Liver (tissue), 3 donors: ENCODE data around the gene GABBR2.

ENCODE experiments used
- CTCF ChIP-seq: fragments of 150-350 bp; IDR thresholded peaks from 2 replicates; pipeline ENCODE4 v1.5.1; 2017; ENCODE audit warnings: improper control_type of control experiment, low read depth, low read length; ENCODE audit not compliant: missing input control
- MAX ChIP-seq: IDR thresholded peaks from 2 replicates; pipeline ENCODE4 v1.6.1; 2016; ENCODE audit warnings: antibody characterized with exemption
- RAD21 ChIP-seq, 2 donors: IDR thresholded peaks; 2 replicates each; pipeline ENCODE4 v1.6.1; 2016; ENCODE audit warnings: antibody characterized with exemption in 2 of 2, mild to moderate bottlenecking in 2 of 2
- REST ChIP-seq: IDR thresholded peaks from 2 replicates; pipeline ENCODE4 v1.6.1; 2016; ENCODE audit warnings: antibody characterized with exemption, mild to moderate bottlenecking
- SP1 ChIP-seq: IDR thresholded peaks from 2 replicates; pipeline ENCODE4 v1.6.1; 2018; ENCODE audit warnings: antibody characterized with exemption, mild to moderate bottlenecking
- YY1 ChIP-seq: IDR thresholded peaks from 2 replicates; pipeline ENCODE4 v1.6.1; 2016; ENCODE audit warnings: antibody characterized with exemption, mild to moderate bottlenecking
- ZBTB33 ChIP-seq: IDR thresholded peaks from 2 replicates; pipeline ENCODE4 v1.6.1; 2016; ENCODE audit warnings: antibody characterized with exemption
- donor health status: healthy.
- donor health status: healthy.

GRCh38 chr9:98583417-98583816 is 125.3 kb downstream of the GABBR2 start:
- TF ChIP-seq CTCF: no peak
- no peak for TF ChIP-seq YY1
- TF ChIP-seq ZBTB33: no peak
- no peak for TF ChIP-seq SP1
- TF ChIP-seq RAD21 (IDR thresholded peaks at IDR 0.05): no peak
- no peak for TF ChIP-seq REST
- TF ChIP-seq MAX: no peak
